Sigmoid colon (tissue), 7 donors: ENCODE data around the gene U2AF2. TPM values are rescaled to one million over a fixed set of nuclear protein-coding genes. Genes with fewer than 3 reads are reported as not detected.

ENCODE experiments used
- DNase-seq: peaks from one replicate; pipeline ENCODE4 v3.0.0-alpha.2; 2019
- H3K27ac ChIP-seq, 4 donors: fragments of 200-600 bp; sonication (generic); one replicate each; pipeline ENCODE4 v1.5.1; 2016 to 2019; ENCODE audit warnings: mild to moderate bottlenecking in 1 of 4
- H3K27me3 ChIP-seq, 3 donors: fragments of 200-600 bp; sonication (generic); one replicate each; pipeline ENCODE4 v1.5.1; 2019; ENCODE audit warnings: mild to moderate bottlenecking in 1 of 3
- H3K36me3 ChIP-seq, 4 donors: fragments of 200-600 bp; sonication (generic); one replicate each; pipeline ENCODE4 v1.5.1; 2016 to 2019
- H3K4me1 ChIP-seq, 4 donors: fragments of 200-600 bp; sonication (generic); one replicate each; pipeline ENCODE4 v1.5.1; 2017 to 2019
- H3K4me3 ChIP-seq, 4 donors: fragments of 200-600 bp; sonication (generic); one replicate each; pipeline ENCODE4 v1.5.1; 2017 to 2019; ENCODE audit warnings: mild to moderate bottlenecking in 2 of 4, moderate library complexity in 1 of 4
- H3K9me3 ChIP-seq, 4 donors: fragments of 200-600 bp in 3 of 4; sonication (generic) in 3 of 4; one replicate each; pipeline versions ENCODE4 v1.5.1 to v1.6.1; 2013 to 2019
- CTCF ChIP-seq, 4 experiments: fragments of 450-650 bp in 3 of 4; fragments of 200-600 bp in 1 of 4; IDR thresholded peaks; one replicate each; pipeline ENCODE4 v1.5.1; 2016 to 2019; ENCODE audit warnings: antibody characterized with exemption in 4 of 4, mild to moderate bottlenecking in 3 of 4, moderate library complexity in 2 of 4
- EP300 ChIP-seq, 4 donors: sonication (generic); formaldehyde crosslinking; IDR thresholded peaks; one replicate each; pipeline ENCODE4 v1.6.1; 2017; ENCODE audit warnings: antibody characterized with exemption in 4 of 4
- POLR2A ChIP-seq, 2 donors: fragments of 450-650 bp; IDR thresholded peaks; one replicate each; pipeline ENCODE4 v1.6.1; 2016; ENCODE audit warnings: antibody characterized with exemption in 2 of 2, mild to moderate bottlenecking in 2 of 2, moderate library complexity in 2 of 2
- POLR2AphosphoS5 ChIP-seq, 4 donors: sonication (generic); formaldehyde crosslinking; IDR thresholded peaks; one replicate each; pipeline ENCODE4 v1.6.1; 2017; ENCODE audit warnings: antibody characterized with exemption in 4 of 4
- WGBS, 2 donors: extraction: QIAGEN DNeasy Blood & Tissue Kit; methylation state at CpG; one replicate each; pipeline ENCODE4 v1.1.7; 2013; 5-methylcytosine and 5-hydroxymethylcytosine counted together
- intact Hi-C: fragments of 100-400 bp; cut with DNase I; formaldehyde crosslinking; loops from one replicate; pipeline ENCODE4 v1.15.1; 2023
- polyA plus RNA-seq, 3 donors: library from polyadenylated mRNA; stranded (reverse); fragments of 200-250 nt; gene quantifications; one replicate each; pipeline ENCODE4 v1.2.3, GENCODE V29; 2013
- total RNA-seq, 4 donors: library from RNA; depleted of rRNA; stranded (reverse); fragments of >200 nt; gene quantifications; one replicate each; pipeline ENCODE4 v1.1.0, GENCODE V29; 2016
- donor health status: healthy with polysubstance abuse.
- donor health status: Bipolar disorder and iron deficiency.
- donor health status: healthy.

U2AF2 gene
- total and polyA plus RNA-seq, 7 donors: 52.1 to 162 (median 79.7) TPM

GRCh38 chr19:55623561-55623960 lies 31.3 kb upstream of the U2AF2 start:
- 56 to 71% methylated on average over 7 of the region's 7 CpGs for WGBS, 2 donors
- Histone ChIP-seq H3K4me1 (peaks cover 0 to 14% (median 13%) of the 10 kb centered on the region in 4 donors), H3K4me3 (peak overlapping the region in 1 of 4 donors; percentile 64), H3K27me3 (no peaks in the 10 kb centered on the region), H3K9me3 (no peaks in the 10 kb centered on the region), H3K36me3 (peaks cover 0 to 16% (median 6%) of the 10 kb centered on the region in 4 donors), H3K27ac (peak overlapping the region; percentile 91 to 97 (median 94))
- no peak for DNase-seq
- intact Hi-C loops: no loop called here
- no peak for TF ChIP-seq POLR2A (IDR thresholded peaks at IDR 0.05)
- TF ChIP-seq POLR2AphosphoS5 (IDR thresholded peaks at IDR 0.05): no peak
- TF ChIP-seq EP300 (IDR thresholded peaks at IDR 0.05): no peak
- no peak for TF ChIP-seq CTCF (IDR thresholded peaks at IDR 0.05)

GRCh38 chr19:55624109-55625003 lies 30.5 kb upstream of the U2AF2 start, which contains the start of gene ZNF784:
Gene ZNF784 (minus strand): TSS chr19:55624566. CDS start chr19:55624561, 5 bp downstream.
- Histone ChIP-seq H3K4me3 (peak within 1 kb of the TSS; percentile 63 to 68 (median 64)), H3K36me3 (peaks cover 0 to 16% (median 6%) of the 10 kb centered on the region in 4 donors), H3K27me3 (no peaks in the 10 kb centered on the region), H3K27ac (peak within 1 kb of the TSS; percentile 91 to 97 (median 94)), H3K4me1 (peaks cover 0 to 14% (median 13%) of the 10 kb centered on the region in 4 donors), H3K9me3 (no peaks in the 10 kb centered on the region)
- WGBS, 2 donors: 0 to 1% methylated on average over 56 of the region's 56 CpGs
- peak; percentile 46 to 77 (median 62) for TF ChIP-seq POLR2AphosphoS5 (IDR thresholded peaks at IDR 0.05)
- no peak for TF ChIP-seq EP300 (IDR thresholded peaks at IDR 0.05)
- no peak for TF ChIP-seq CTCF (IDR thresholded peaks at IDR 0.05)
- peak in 1 of 2 donors; percentile 12 for TF ChIP-seq POLR2A (IDR thresholded peaks at IDR 0.05)
- peak; percentile 97 for DNase-seq
- intact Hi-C loops: no loop called here

GRCh38 chr19:55625004-55625326 lies 29.9 kb upstream of the U2AF2 start:
- Histone ChIP-seq H3K9me3 (no peaks in the 10 kb centered on the region), H3K27ac (peak overlapping the region; percentile 91 to 97 (median 94)), H3K36me3 (peaks cover 0 to 16% (median 6%) of the 10 kb centered on the region in 4 donors), H3K27me3 (no peaks in the 10 kb centered on the region), H3K4me1 (peaks cover 0 to 14% (median 13%) of the 10 kb centered on the region in 4 donors), H3K4me3 (peak overlapping the region; percentile 63 to 68 (median 64))
- WGBS, 2 donors: 34 to 45% methylated on average over 11 of the region's 11 CpGs
- no peak for TF ChIP-seq POLR2A (IDR thresholded peaks at IDR 0.05)
- TF ChIP-seq CTCF (IDR thresholded peaks at IDR 0.05): no peak
- TF ChIP-seq POLR2AphosphoS5 (IDR thresholded peaks at IDR 0.05): no peak
- DNase-seq: no peak
- intact Hi-C loops: no loop called here

GRCh38 chr19:55626350-55626749 lies 28.5 kb upstream of the U2AF2 start:
- 78 to 87% methylated on average over 11 of the region's 11 CpGs for WGBS, 2 donors
- intact Hi-C loops: no loop called here
- H3K4me1 ChIP-seq: peaks cover 0 to 14% (median 13%) of the 10 kb centered on the region in 4 donors
- H3K4me3 ChIP-seq: no peak overlapping the region
- TF ChIP-seq POLR2AphosphoS5 (IDR thresholded peaks at IDR 0.05) (no peak), CTCF (IDR thresholded peaks at IDR 0.05) (no peak)
- peaks cover 0 to 10% (median 3%) of the 10 kb centered on the region in 4 donors for H3K36me3 ChIP-seq
- no peak overlapping the region for H3K27ac ChIP-seq
- no peak for DNase-seq
- no peaks in the 10 kb centered on the region for H3K27me3 ChIP-seq
- H3K9me3 ChIP-seq: no peaks in the 10 kb centered on the region
